MM.1S (cell line): ENCODE measurements around the gene C1QTNF5.

ENCODE experiments used
- DNase-seq: peaks from one replicate; pipeline ENCODE4 v3.0.0-alpha.2; 2015
- H2AFZ ChIP-seq: fragments of 300-600 bp; sonication (generic); 2 replicates; pipeline ENCODE4 v1.6.0; 2016; ENCODE audit warnings: antibody characterized with exemption, low read length
- H3F3A ChIP-seq: fragments of 300-600 bp; sonication (generic); 2 replicates; pipeline ENCODE4 v1.6.1; 2016; ENCODE audit warnings: mild to moderate bottlenecking, antibody characterized with exemption, low read length, moderate library complexity, mixed read lengths; ENCODE audit not compliant: insufficient read depth
- H3K27ac ChIP-seq: fragments of 300-600 bp; sonication (generic); 2 replicates; pipeline ENCODE4 v1.5.1; 2016; ENCODE audit warnings: mild to moderate bottlenecking, low read length
- H3K27me3 ChIP-seq: fragments of 300-600 bp; sonication (generic); replicated peaks from 2 replicates; pipeline ENCODE4 v1.6.0; 2016; ENCODE audit warnings: low read length; ENCODE audit not compliant: insufficient read depth
- H3K36me3 ChIP-seq: fragments of 300-600 bp; sonication (generic); replicated peaks from 2 replicates; pipeline ENCODE4 v1.6.1; 2016; ENCODE audit warnings: mild to moderate bottlenecking, low read length, mixed read lengths; ENCODE audit not compliant: insufficient read depth
- H3K4me1 ChIP-seq: fragments of 300-600 bp; sonication (generic); 2 replicates; pipeline ENCODE4 v1.6.1; 2016; ENCODE audit warnings: low read length, mixed read lengths
- H3K4me2 ChIP-seq: fragments of 300-600 bp; sonication (generic); 2 replicates; pipeline ENCODE4 v1.6.0; 2016; ENCODE audit warnings: low read depth, low read length
- H3K4me3 ChIP-seq: fragments of 300-600 bp; sonication (generic); 2 replicates; pipeline ENCODE4 v1.5.1; 2016; ENCODE audit warnings: low read length, mixed read lengths
- H3K79me2 ChIP-seq: fragments of 300-600 bp; sonication (generic); 2 replicates; pipeline ENCODE4 v1.6.1; 2016; ENCODE audit warnings: mixed run types, low read length, mixed read lengths
- H3K9ac ChIP-seq: fragments of 300-600 bp; sonication (generic); 2 replicates; pipeline ENCODE4 v1.6.1; 2016; ENCODE audit warnings: low read length, mixed read lengths
- H3K9me2 ChIP-seq: fragments of 300-600 bp; sonication (generic); replicated peaks from 2 replicates; pipeline ENCODE4 v1.6.1; 2016; ENCODE audit warnings: mild to moderate bottlenecking, low read length, mixed read lengths; ENCODE audit not compliant: insufficient read depth
- H3K9me3 ChIP-seq: fragments of 300-600 bp; sonication (generic); replicated peaks from 2 replicates; pipeline ENCODE4 v1.6.1; 2016; ENCODE audit warnings: mild to moderate bottlenecking, low read length, mixed read lengths; ENCODE audit not compliant: insufficient read depth
- H4K20me1 ChIP-seq: fragments of 300-600 bp; sonication (generic); 2 replicates; pipeline ENCODE4 v1.6.1; 2016; ENCODE audit warnings: mild to moderate bottlenecking, low read length, moderate library complexity, mixed read lengths; ENCODE audit not compliant: insufficient read depth
- CTCF ChIP-seq: fragments of 300-600 bp; sonication (generic); IDR thresholded peaks from 2 replicates; pipeline ENCODE4 v1.5.1; 2016; ENCODE audit warnings: antibody characterized with exemption, low read length, mixed read lengths
- EZH2 ChIP-seq: fragments of 300-600 bp; sonication (generic); optimal IDR thresholded peaks from 2 replicates; pipeline ENCODE3; 2017; ENCODE audit warnings: low read depth, mild to moderate bottlenecking, antibody characterized with exemption, low read length, mixed read lengths
- EZH2phosphoT487 ChIP-seq: fragments of 300-600 bp; sonication (generic); IDR thresholded peaks from 2 replicates; pipeline ENCODE4 v1.6.1; 2018; ENCODE audit warnings: antibody characterized with exemption, low read length

Gene C1QTNF5

GRCh38 chr11:119380827-119381180 lies 40.1 kb upstream of the C1QTNF5 start:
- TF ChIP-seq EZH2 (no peak), EZH2phosphoT487 (no peak), CTCF (no peak)
- H3K9ac ChIP-seq: peak overlapping the region; percentile 52; the same call in 1 of the 2 replicates
- no peaks in the 10 kb centered on the region for H3K79me2 ChIP-seq

GRCh38 chr11:119380160-119380826 lies 39.6 kb upstream of the C1QTNF5 start:
- Histone ChIP-seq H3K9me3 (no peaks in the 10 kb centered on the region), H4K20me1 (no peaks in the 10 kb centered on the region), H3K27ac (no peak overlapping the region), H3K27me3 (peaks cover 13% of the 10 kb centered on the region; the same call in 1 of the 2 replicates), H3K4me3 (0 out of 2 replicates have a peak overlapping the region, but pooled peaks have one; percentile 70), H3K4me1 (peaks cover 25% of the 10 kb centered on the region), H2AFZ (no peak overlapping the region), H3F3A (no peaks in the 10 kb centered on the region), H3K9ac (no peak overlapping the region), H3K9me2 (no peaks in the 10 kb centered on the region), H3K36me3 (no peaks in the 10 kb centered on the region), H3K79me2 (no peaks in the 10 kb centered on the region), H3K4me2 (peak overlapping the region; percentile 93)
- DNase-seq: no peak
- no peak for TF ChIP-seq CTCF
- TF ChIP-seq EZH2phosphoT487: no peak
- TF ChIP-seq EZH2: no peak

More at GRCh38 chr11:119380827-119381180, 40.1 kb upstream of the C1QTNF5 start:
- no peaks in the 10 kb centered on the region for H3K9me3 ChIP-seq
- H3K4me2 ChIP-seq: peak overlapping the region; percentile 93
- DNase-seq: no peak
- no peaks in the 10 kb centered on the region for H3K9me2 ChIP-seq
- H3K27me3 ChIP-seq: peaks cover 13% of the 10 kb centered on the region; the same call in 1 of the 2 replicates
- H2AFZ ChIP-seq: peak overlapping the region; percentile 80
- H4K20me1 ChIP-seq: no peaks in the 10 kb centered on the region
- peak overlapping the region; percentile 70 for H3K4me3 ChIP-seq
- H3K27ac ChIP-seq: no peak overlapping the region
- peaks cover 25% of the 10 kb centered on the region for H3K4me1 ChIP-seq
- no peaks in the 10 kb centered on the region for H3F3A ChIP-seq
- H3K36me3 ChIP-seq: no peaks in the 10 kb centered on the region

- Histone ChIP-seq H3K4me3 (no peak overlapping the region), H3K9me3 (no peaks in the 10 kb centered on the region), H3K79me2 (no peaks in the 10 kb centered on the region), H3K9me2 (no peaks in the 10 kb centered on the region), H4K20me1 (no peaks in the 10 kb centered on the region), H3K4me1 (peaks cover 25% of the 10 kb centered on the region), H3K27ac (no peak overlapping the region), H3K36me3 (no peaks in the 10 kb centered on the region), H3K27me3 (peaks cover 13% of the 10 kb centered on the region; the same call in 1 of the 2 replicates), H3K4me2 (no peak overlapping the region), H3F3A (no peaks in the 10 kb centered on the region), H2AFZ (no peak overlapping the region), H3K9ac (no peak overlapping the region)
- no peak for DNase-seq
- no peak for TF ChIP-seq CTCF
- no peak for TF ChIP-seq EZH2
- TF ChIP-seq EZH2phosphoT487: no peak
Measured at GRCh38 chr11:119378851-119379465, 38.3 kb upstream of the C1QTNF5 start.
